Tibial nerve (tissue), 4 donors: ENCODE measurements around the gene AKAP6.

ENCODE experiments used
- CTCF ChIP-seq, 5 experiments: fragments of 200-600 bp in 3 of 5; fragments of 450-650 bp in 2 of 5; sonication (generic) in 3 of 5; IDR thresholded peaks; one replicate each; pipeline ENCODE4 v1.5.1; 2016 to 2019; ENCODE audit warnings: antibody characterized with exemption in 5 of 5, mild to moderate bottlenecking in 3 of 5, moderate library complexity in 2 of 5
- EP300 ChIP-seq, 2 donors: sonication (generic); formaldehyde crosslinking; IDR thresholded peaks; one replicate each; pipeline ENCODE4 v1.6.1; 2017; ENCODE audit warnings: antibody characterized with exemption in 2 of 2, mild to moderate bottlenecking in 1 of 2

GRCh38 chr14:32383364-32384009 lies 54.4 kb downstream of the AKAP6 start:
- no peak for TF ChIP-seq EP300 (IDR thresholded peaks at IDR 0.05)
- TF ChIP-seq CTCF (IDR thresholded peaks at IDR 0.05), result no peak
